DND-41 (cell line): ENCODE measurements around the gene HDLBP.

Experiments
- ATAC-seq: fragments of 200-7000 bp; cut with Tn5 transposase; 3 replicates; pipeline ENCODE4 v1.9.1; 2021; ENCODE audit warnings: low read depth; ENCODE audit not compliant: insufficient read depth
- DNase-seq: peaks from one replicate; pipeline ENCODE4 v3.0.0-alpha.2; 2020
- H2AFZ ChIP-seq: 2 replicates; pipeline ENCODE4 v1.6.0; 2012; ENCODE audit warnings: low read depth, low read length
- H3K27ac ChIP-seq: 2 replicates; pipeline ENCODE4 v1.5.1; 2012; ENCODE audit warnings: low read length, inconsistent platforms
- H3K27me3 ChIP-seq: fragments of 200-600 bp; sonication (generic); 2 replicates; pipeline ENCODE4 v1.6.0; 2012; ENCODE audit warnings: low read length, mild to moderate bottlenecking, inconsistent platforms; ENCODE audit not compliant: insufficient read depth, poor library complexity
- H3K36me3 ChIP-seq: 2 replicates; pipeline ENCODE4 v1.5.1; 2012; ENCODE audit warnings: low read length, inconsistent platforms; ENCODE audit not compliant: insufficient read depth
- H3K4me1 ChIP-seq: 2 replicates; pipeline ENCODE4 v1.5.1; 2012; ENCODE audit warnings: mild to moderate bottlenecking, low read length; ENCODE audit not compliant: insufficient read depth
- H3K4me2 ChIP-seq: 2 replicates; pipeline ENCODE4 v1.6.0; 2012; ENCODE audit warnings: mild to moderate bottlenecking, moderate library complexity, low read length, inconsistent platforms; ENCODE audit not compliant: insufficient read depth
- H3K4me3 ChIP-seq, 2 experiments: fragments of 200-600 bp in 1 of 2; shearing (Covaris generic) in 1 of 2; 2 replicates each; pipeline ENCODE4 v1.5.1; 2012 to 2016; ENCODE audit warnings: inconsistent platforms in 2 of 2, low read length in 2 of 2, mild to moderate bottlenecking in 2 of 2, low read depth in 1 of 2, moderate library complexity in 1 of 2
- H3K79me2 ChIP-seq: 2 replicates; pipeline ENCODE4 v1.6.0; 2012; ENCODE audit warnings: low read length, inconsistent platforms; ENCODE audit not compliant: insufficient read depth
- H3K9ac ChIP-seq: 2 replicates; pipeline ENCODE4 v1.6.0; 2012; ENCODE audit warnings: low read depth, mild to moderate bottlenecking, inconsistent platforms, low read length, moderate library complexity
- H3K9me3 ChIP-seq: 2 replicates; pipeline ENCODE4 v1.5.1; 2012; ENCODE audit warnings: low read length, moderate library complexity, mild to moderate bottlenecking, inconsistent platforms; ENCODE audit not compliant: insufficient read depth, severe bottlenecking
- H4K20me1 ChIP-seq: 2 replicates; pipeline ENCODE4 v1.6.0; 2012; ENCODE audit warnings: low read length; ENCODE audit not compliant: insufficient read depth
- EZH2 ChIP-seq: IDR thresholded peaks from 3 replicates; pipeline ENCODE4 v1.6.1; 2012; ENCODE audit warnings: borderline replicate concordance, low read depth, mild to moderate bottlenecking, moderate library complexity, low read length, inconsistent platforms; ENCODE audit not compliant: severe bottlenecking
- TF ChIP-seq, protein P1 (sequence below): IDR thresholded peaks from 2 replicates; pipeline ENCODE4 v1.5.1; 2012; ENCODE audit warnings: borderline replicate concordance, low read length, moderate library complexity, mild to moderate bottlenecking; ENCODE audit not compliant: poor library complexity, severe bottlenecking; ENCODE audit errors: extremely low read depth

Gene HDLBP

GRCh38 chr2:241238693-241239198 is 76.7 kb downstream of the HDLBP start:
- DNase-seq (no peak), ATAC-seq (no peak)
- H3K79me2 ChIP-seq: no peaks in the 10 kb centered on the region
- no peak overlapping the region for H3K27ac ChIP-seq
- H3K4me1 ChIP-seq: no peaks in the 10 kb centered on the region
- TF ChIP-seq, protein P1, sequence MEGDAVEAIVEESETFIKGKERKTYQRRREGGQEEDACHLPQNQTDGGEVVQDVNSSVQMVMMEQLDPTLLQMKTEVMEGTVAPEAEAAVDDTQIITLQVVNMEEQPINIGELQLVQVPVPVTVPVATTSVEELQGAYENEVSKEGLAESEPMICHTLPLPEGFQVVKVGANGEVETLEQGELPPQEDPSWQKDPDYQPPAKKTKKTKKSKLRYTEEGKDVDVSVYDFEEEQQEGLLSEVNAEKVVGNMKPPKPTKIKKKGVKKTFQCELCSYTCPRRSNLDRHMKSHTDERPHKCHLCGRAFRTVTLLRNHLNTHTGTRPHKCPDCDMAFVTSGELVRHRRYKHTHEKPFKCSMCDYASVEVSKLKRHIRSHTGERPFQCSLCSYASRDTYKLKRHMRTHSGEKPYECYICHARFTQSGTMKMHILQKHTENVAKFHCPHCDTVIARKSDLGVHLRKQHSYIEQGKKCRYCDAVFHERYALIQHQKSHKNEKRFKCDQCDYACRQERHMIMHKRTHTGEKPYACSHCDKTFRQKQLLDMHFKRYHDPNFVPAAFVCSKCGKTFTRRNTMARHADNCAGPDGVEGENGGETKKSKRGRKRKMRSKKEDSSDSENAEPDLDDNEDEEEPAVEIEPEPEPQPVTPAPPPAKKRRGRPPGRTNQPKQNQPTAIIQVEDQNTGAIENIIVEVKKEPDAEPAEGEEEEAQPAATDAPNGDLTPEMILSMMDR: no peak
- no peak for TF ChIP-seq EZH2
- peaks cover 13% of the 10 kb centered on the region; the same call in 1 of the 2 replicates for H4K20me1 ChIP-seq
- peaks cover 98% of the 10 kb centered on the region for H3K36me3 ChIP-seq
- no peak overlapping the region for H3K4me2 ChIP-seq
- no peaks in the 10 kb centered on the region for H3K9me3 ChIP-seq
- H3K4me3 ChIP-seq: no peak overlapping the region
- H2AFZ ChIP-seq: no peak overlapping the region
- H3K9ac ChIP-seq: no peak overlapping the region
- H3K27me3 ChIP-seq: no peaks in the 10 kb centered on the region

DNA sequence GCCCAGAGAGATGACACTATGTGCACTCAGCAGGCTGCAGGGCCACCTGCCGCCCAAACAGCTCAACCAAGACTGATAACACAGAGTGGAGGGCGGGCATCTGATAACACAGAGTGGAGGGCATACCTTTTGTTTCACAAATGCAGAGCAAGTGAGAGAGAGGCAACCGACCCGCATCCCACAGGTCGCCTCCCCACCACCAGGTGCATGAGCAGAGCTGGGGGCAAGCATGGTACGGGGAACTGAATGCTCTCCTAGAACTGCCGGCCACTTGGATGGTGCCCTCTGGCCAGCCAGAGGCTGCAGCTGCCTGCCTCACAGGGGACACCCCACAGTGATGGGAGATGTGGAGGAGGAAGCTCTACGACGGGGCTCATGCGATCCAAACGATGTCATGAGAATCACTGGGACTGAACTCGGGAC is 77.5 kb downstream of the HDLBP start:
- no peak overlapping the region for H2AFZ ChIP-seq
- H3K27me3 ChIP-seq: no peaks in the 10 kb centered on the region
- DNase-seq: no peak
- no peaks in the 10 kb centered on the region for H3K4me1 ChIP-seq
- no peak overlapping the region for H3K4me2 ChIP-seq
- H3K79me2 ChIP-seq: no peaks in the 10 kb centered on the region
- no peaks in the 10 kb centered on the region for H3K9me3 ChIP-seq
- peaks cover 98% of the 10 kb centered on the region for H3K36me3 ChIP-seq
- no peak overlapping the region for H3K4me3 ChIP-seq
- no peak overlapping the region for H3K27ac ChIP-seq
- ATAC-seq: no peak
- H4K20me1 ChIP-seq: peaks cover 16% of the 10 kb centered on the region; the same call in 1 of the 2 replicates
- TF ChIP-seq EZH2: no peak
- TF ChIP-seq, protein P1: no peak
- no peak overlapping the region for H3K9ac ChIP-seq

DNA sequence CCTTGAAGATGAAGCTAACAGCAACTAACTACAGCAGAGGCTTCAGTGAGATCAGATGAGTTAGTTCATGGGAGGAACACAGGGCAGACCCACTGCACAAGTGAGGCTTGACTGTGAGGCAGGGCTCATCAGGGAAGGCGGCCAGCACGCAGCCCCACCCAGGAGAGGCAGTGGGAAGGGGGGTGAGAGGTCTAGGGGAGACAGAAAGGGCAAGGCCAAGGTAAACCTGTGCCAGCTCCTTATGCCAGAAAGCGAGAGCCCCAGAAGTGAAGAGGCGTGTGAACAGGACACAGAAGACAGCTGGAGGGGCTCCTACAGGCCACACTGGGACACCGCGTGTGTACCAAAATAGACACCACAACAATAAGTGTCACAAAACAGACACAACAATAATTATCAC is 78.4 kb downstream of the HDLBP start:
- H3K36me3 ChIP-seq: peaks cover 98% of the 10 kb centered on the region
- no peaks in the 10 kb centered on the region for H3K79me2 ChIP-seq
- H3K9ac ChIP-seq: no peak overlapping the region
- no peak overlapping the region for H3K27ac ChIP-seq
- H4K20me1 ChIP-seq: peaks cover 17% of the 10 kb centered on the region; the same call in 1 of the 2 replicates
- DNase-seq (no peak), ATAC-seq (no peak)
- H3K27me3 ChIP-seq: no peaks in the 10 kb centered on the region
- H3K4me2 ChIP-seq: no peak overlapping the region
- H3K9me3 ChIP-seq: no peaks in the 10 kb centered on the region
- H3K4me1 ChIP-seq: no peaks in the 10 kb centered on the region
- TF ChIP-seq, protein P1: no peak
- no peak for TF ChIP-seq EZH2
- H3K4me3 ChIP-seq: no peak overlapping the region
- H2AFZ ChIP-seq: no peak overlapping the region
